NCI-H446 (cell line): ENCODE data around the gene CCDC9B.

ENCODE experiments used
- DNase-seq, 2 experiments: peaks; one replicate each; lab custom pipeline; 2025; lab: John Stamatoyannopoulos, UW

The CCDC9B gene

GRCh38 chr15:40290545-40290917 is 50.2 kb downstream of the CCDC9B start:
- no peak for DNase-seq

- no peak for DNase-seq
Measured at GRCh38 chr15:40289140-40289775, 51.5 kb downstream of the CCDC9B start.

- no peak for DNase-seq
Measured at GRCh38 chr15:40287968-40288367, 52.8 kb downstream of the CCDC9B start.

GRCh38 chr15:40287505-40287904 is 53.2 kb downstream of the CCDC9B start:
- DNase-seq, result no peak

- no peak for DNase-seq
Measured at GRCh38 chr15:40286794-40287193, 53.9 kb downstream of the CCDC9B start.

- DNase-seq, result no peak
Measured at GRCh38 chr15:40286061-40286532, 54.6 kb downstream of the CCDC9B start.

- no peak for DNase-seq
Measured at GRCh38 chr15:40285554-40286011, 55.2 kb downstream of the CCDC9B start.

GRCh38 chr15:40285151-40285550 is 55.6 kb downstream of the CCDC9B start:
- no peak for DNase-seq

- DNase-seq, result no peak
Measured at GRCh38 chr15:40283615-40284300, 57.0 kb downstream of the CCDC9B start.

- DNase-seq, result peak in 1 of 2 experiments; percentile 36
Measured at GRCh38 chr15:40282869-40283614, 57.7 kb downstream of the CCDC9B start, which contains the start of gene ANKRD63. ANKRD63 (minus strand) TSS chr15:40283064; CDS start chr15:40282586, 478 bp downstream.

GRCh38 chr15:40282147-40282868 is 58.4 kb downstream of the CCDC9B start:
- peak in 1 of 2 experiments; percentile 49 for DNase-seq

- DNase-seq, result no peak
Measured at GRCh38 chr15:40281801-40282146, 59.0 kb downstream of the CCDC9B start.
